Gastroesophageal sphincter (tissue), 3 donors: Measurements from ENCODE around the gene PRKCQ.

Experiments
- EP300 ChIP-seq: sonication (generic); formaldehyde crosslinking; IDR thresholded peaks from one replicate; pipeline ENCODE4 v1.6.1; 2017; ENCODE audit warnings: antibody characterized with exemption, mild to moderate bottlenecking
- POLR2A ChIP-seq, 2 donors: fragments of 450-650 bp; IDR thresholded peaks; one replicate each; pipeline ENCODE4 v1.6.1; 2017; ENCODE audit warnings: antibody characterized with exemption in 2 of 2, mild to moderate bottlenecking in 2 of 2, moderate library complexity in 1 of 2
- POLR2AphosphoS5 ChIP-seq: sonication (generic); formaldehyde crosslinking; IDR thresholded peaks from one replicate; pipeline ENCODE4 v1.6.1; 2017; ENCODE audit warnings: antibody characterized with exemption
- TF ChIP-seq, protein P1 (sequence below), 4 experiments: fragments of 200-600 bp in 2 of 4; fragments of 450-650 bp in 2 of 4; sonication (generic) in 1 of 4; IDR thresholded peaks; one replicate each; pipeline ENCODE4 v1.5.1; 2017 to 2019; ENCODE audit warnings: antibody characterized with exemption in 4 of 4, mild to moderate bottlenecking in 2 of 4, moderate library complexity in 2 of 4

DNA sequence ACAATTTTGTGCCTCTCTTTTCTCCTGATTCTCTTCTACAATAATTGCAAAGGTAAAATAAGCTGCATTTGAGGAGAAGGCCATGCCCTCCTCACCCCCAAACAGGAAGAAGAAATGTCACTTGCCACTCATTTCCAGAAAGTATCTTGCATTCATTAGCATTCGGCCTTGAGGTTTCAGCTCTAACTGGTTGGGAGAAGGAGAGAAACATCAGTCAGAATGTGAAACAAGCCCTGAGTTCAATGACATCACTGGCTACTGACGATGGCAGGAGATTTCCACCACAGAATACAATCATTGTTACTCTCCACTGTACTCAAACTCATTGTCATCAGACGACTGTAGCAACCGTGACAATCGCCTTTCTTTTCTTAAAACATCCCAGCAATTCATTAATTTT is 72.8 kb downstream of the PRKCQ start:
- TF ChIP-seq POLR2AphosphoS5 (no peak), EP300 (no peak), POLR2A (IDR thresholded peaks at IDR 0.05) (no peak)
- TF ChIP-seq, protein P1, sequence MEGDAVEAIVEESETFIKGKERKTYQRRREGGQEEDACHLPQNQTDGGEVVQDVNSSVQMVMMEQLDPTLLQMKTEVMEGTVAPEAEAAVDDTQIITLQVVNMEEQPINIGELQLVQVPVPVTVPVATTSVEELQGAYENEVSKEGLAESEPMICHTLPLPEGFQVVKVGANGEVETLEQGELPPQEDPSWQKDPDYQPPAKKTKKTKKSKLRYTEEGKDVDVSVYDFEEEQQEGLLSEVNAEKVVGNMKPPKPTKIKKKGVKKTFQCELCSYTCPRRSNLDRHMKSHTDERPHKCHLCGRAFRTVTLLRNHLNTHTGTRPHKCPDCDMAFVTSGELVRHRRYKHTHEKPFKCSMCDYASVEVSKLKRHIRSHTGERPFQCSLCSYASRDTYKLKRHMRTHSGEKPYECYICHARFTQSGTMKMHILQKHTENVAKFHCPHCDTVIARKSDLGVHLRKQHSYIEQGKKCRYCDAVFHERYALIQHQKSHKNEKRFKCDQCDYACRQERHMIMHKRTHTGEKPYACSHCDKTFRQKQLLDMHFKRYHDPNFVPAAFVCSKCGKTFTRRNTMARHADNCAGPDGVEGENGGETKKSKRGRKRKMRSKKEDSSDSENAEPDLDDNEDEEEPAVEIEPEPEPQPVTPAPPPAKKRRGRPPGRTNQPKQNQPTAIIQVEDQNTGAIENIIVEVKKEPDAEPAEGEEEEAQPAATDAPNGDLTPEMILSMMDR (IDR thresholded peaks at IDR 0.05): no peak
